Activated naive CD4-positive, alpha-beta T cell treated with anti-CD3 and anti-CD28 coated beads, Interleukin-2, amount 10 ng/mL, durations not matched to agents 7 days and 5 days (primary cell): ENCODE results near the gene YBX1.
"Not testable (repeated sequence)": the region's sequence is repeated elsewhere in the genome, so short reads cannot be mapped to it uniquely, and the experiment has no call there.

Experiments
- CTCF ChIA-PET: fragments of 350-600 bp; sonication (Branson Sonifier 250); formaldehyde crosslinking; loops from one replicate; lab custom pipeline; 2021; ENCODE audit warnings: antibody characterized with exemption; lab: Charles Lee
- DNase-seq: peaks from one replicate; pipeline ENCODE4 v3.0.0-alpha.2; 2020
- H3K27ac Mint-ChIP-seq: one replicate; pipeline ENCODE4 v1.8.0; 2021; ENCODE audit warnings: mild to moderate bottlenecking, moderate library complexity, mixed read lengths
- H3K27me3 Mint-ChIP-seq: one replicate; pipeline ENCODE4 v1.8.0; 2021; ENCODE audit warnings: mild to moderate bottlenecking, mixed read lengths
- H3K36me3 Mint-ChIP-seq: one replicate; pipeline ENCODE4 v1.8.0; 2021; ENCODE audit warnings: mixed read lengths
- H3K4me1 Mint-ChIP-seq: one replicate; pipeline ENCODE4 v1.8.0; 2021; ENCODE audit warnings: mixed read lengths
- H3K4me3 Mint-ChIP-seq: one replicate; pipeline ENCODE4 v1.8.0; 2021; ENCODE audit warnings: mild to moderate bottlenecking, moderate library complexity, mixed read lengths
- H3K9me3 Mint-ChIP-seq: one replicate; pipeline ENCODE4 v1.8.0; 2021; ENCODE audit warnings: mixed read lengths

Gene YBX1

DNA sequence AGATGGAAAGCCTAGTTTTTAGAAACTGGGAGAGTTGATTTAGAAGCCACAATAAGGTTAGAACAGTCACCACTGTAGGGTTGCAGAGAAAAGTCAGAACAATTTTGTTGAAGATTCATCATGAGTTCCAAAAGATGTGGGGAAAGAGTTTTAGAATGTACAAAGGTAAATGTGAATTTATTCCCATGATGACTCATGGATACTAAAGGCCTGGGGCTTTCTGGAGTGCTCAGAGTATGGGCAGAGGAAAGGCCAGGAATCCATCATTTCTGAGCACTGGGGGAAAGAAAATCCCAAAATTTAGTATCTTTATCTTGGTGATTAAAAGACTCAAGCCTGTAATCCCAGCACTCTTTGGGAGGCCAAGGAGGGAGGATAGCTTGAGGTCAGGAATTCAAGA lies 17.8 kb downstream of the YBX1 start:
- Mint-ChIP-seq H3K4me3 (no peak overlapping the region), H3K27me3 (no peaks in the 10 kb centered on the region), H3K27ac (no peak overlapping the region), H3K9me3 (no peaks in the 10 kb centered on the region), H3K36me3 (peaks cover 86% of the 10 kb centered on the region), H3K4me1 (peaks cover 4% of the 10 kb centered on the region)
- DNase-seq: no peak
- CTCF ChIA-PET: no interaction called here

DNA sequence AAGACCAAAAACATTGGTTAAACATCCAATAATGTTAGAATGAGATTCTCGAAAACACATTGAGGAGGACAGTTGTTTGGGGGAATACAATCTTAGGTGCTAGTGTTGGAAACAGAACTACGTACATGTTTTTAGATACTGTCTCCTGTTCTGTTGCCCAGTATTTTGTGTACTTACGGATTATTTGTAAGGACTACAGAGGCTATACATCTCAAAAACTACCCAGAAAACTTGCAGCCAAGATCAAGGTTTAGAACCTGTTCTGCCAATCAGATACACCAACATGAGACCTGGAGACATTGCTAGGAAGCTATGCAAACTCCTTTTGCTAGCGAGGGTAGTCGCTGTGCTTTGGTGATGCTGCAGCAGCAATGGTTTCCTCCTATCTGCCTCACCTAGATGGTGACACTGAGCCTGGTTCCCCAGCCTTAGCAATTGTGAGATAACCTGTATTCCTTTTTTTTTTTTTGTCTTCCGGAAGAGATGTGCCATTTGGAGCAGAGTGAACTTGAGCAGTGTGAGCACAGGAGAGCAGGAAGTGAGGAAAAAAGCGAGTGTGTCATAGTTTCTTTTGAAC lies 21.8 kb downstream of the YBX1 start:
- Mint-ChIP-seq H3K36me3 (peaks cover 81% of the 10 kb centered on the region), H3K9me3 (no peaks in the 10 kb centered on the region), H3K4me3 (no peak overlapping the region), H3K27me3 (no peaks in the 10 kb centered on the region), H3K4me1 (no peaks in the 10 kb centered on the region), H3K27ac (no peak overlapping the region)
- DNase-seq: no peak
- CTCF ChIA-PET: no interaction called here

DNA sequence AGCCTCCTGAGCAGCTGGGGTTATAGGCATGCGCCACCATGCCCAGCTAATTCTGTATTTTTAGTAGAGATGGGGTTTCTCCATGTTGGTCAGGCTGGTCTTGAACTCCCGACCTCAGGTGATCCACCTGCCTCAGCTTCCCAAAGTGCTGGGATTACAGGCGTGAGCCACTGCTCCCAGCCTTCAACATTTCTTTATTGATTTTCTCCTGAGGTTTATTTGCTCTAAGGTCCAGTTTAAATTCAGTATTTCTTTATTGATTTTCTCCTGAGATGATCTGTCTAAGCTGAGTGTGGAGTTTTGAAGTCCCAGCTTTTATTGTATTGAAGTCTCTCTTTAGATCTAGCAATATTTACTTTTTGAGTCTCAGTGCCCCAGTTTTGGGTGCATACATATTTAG lies 30.6 kb downstream of the YBX1 start:
- CTCF ChIA-PET, H3K27me3 Mint-ChIP-seq, H3K4me3 Mint-ChIP-seq: not testable (repeated sequence)

GRCh38 chr1:42713293-42713692 lies 31.1 kb downstream of the YBX1 start:
- H3K4me1 Mint-ChIP-seq: peaks cover 10% of the 10 kb centered on the region
- no peak overlapping the region for H3K27ac Mint-ChIP-seq
- H3K9me3 Mint-ChIP-seq: peaks cover 17% of the 10 kb centered on the region
- no peak for DNase-seq
- no peaks in the 10 kb centered on the region for H3K27me3 Mint-ChIP-seq
- no peak overlapping the region for H3K4me3 Mint-ChIP-seq
- CTCF ChIA-PET: no interaction called here
- H3K36me3 Mint-ChIP-seq: peaks cover 75% of the 10 kb centered on the region

More for the DNA sequence above, 30.6 kb downstream of the YBX1 start:
- H3K27ac Mint-ChIP-seq, DNase-seq, H3K4me1 Mint-ChIP-seq: not testable (repeated sequence)
- Mint-ChIP-seq H3K9me3 (peaks cover 17% of the 10 kb centered on the region), H3K36me3 (peaks cover 78% of the 10 kb centered on the region)

GRCh38 chr1:42714441-42714840 lies 32.2 kb downstream of the YBX1 start:
- peaks cover 68% of the 10 kb centered on the region for H3K36me3 Mint-ChIP-seq
- H3K4me3 Mint-ChIP-seq, DNase-seq, CTCF ChIA-PET, H3K27me3 Mint-ChIP-seq, H3K4me1 Mint-ChIP-seq, H3K27ac Mint-ChIP-seq: not testable (repeated sequence)
- H3K9me3 Mint-ChIP-seq: peaks cover 17% of the 10 kb centered on the region

GRCh38 chr1:42720868-42721267 lies 38.6 kb downstream of the YBX1 start:
- Mint-ChIP-seq H3K27ac (peak overlapping the region; percentile 26), H3K4me3 (no peak overlapping the region), H3K36me3 (peaks cover 16% of the 10 kb centered on the region), H3K9me3 (no peaks in the 10 kb centered on the region), H3K4me1 (no peaks in the 10 kb centered on the region), H3K27me3 (peaks cover 7% of the 10 kb centered on the region)
- CTCF ChIA-PET: no interaction called here
- DNase-seq: no peak

GRCh38 chr1:42721926-42722325 lies 39.7 kb downstream of the YBX1 start:
- Mint-ChIP-seq H3K27me3 (peaks cover 7% of the 10 kb centered on the region), H3K36me3 (peaks cover 9% of the 10 kb centered on the region), H3K27ac (no peak overlapping the region), H3K4me3 (no peak overlapping the region), H3K9me3 (no peaks in the 10 kb centered on the region), H3K4me1 (no peaks in the 10 kb centered on the region)
- CTCF ChIA-PET: no interaction called here
- no peak for DNase-seq

GRCh38 chr1:42722403-42722802 lies 40.2 kb downstream of the YBX1 start:
- CTCF ChIA-PET, H3K27ac Mint-ChIP-seq, H3K4me1 Mint-ChIP-seq, H3K4me3 Mint-ChIP-seq, DNase-seq, H3K36me3 Mint-ChIP-seq, H3K27me3 Mint-ChIP-seq, H3K9me3 Mint-ChIP-seq: not testable (repeated sequence)

DNA sequence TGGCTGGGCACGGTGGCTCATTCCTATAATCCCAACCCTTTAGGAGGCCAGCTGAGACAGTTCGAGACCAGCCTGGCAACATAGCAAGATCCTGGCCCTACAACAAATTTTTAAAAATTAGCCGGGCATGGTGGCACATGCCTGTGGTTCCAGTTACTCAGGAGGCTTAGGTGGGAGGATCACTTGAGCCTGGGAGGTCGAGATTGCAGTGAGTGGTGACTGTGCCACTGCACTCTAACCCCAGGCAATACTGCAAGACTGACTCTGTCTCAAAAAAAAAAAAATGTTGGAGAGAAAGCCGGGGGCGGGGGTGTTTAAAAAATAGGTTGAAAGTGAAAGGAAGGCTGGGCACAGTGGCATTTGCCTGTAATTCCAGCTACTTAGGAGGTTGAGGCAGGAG lies 41.3 kb downstream of the YBX1 start:
- Mint-ChIP-seq H3K4me1 (no peaks in the 10 kb centered on the region), H3K27me3 (peaks cover 7% of the 10 kb centered on the region), H3K9me3 (no peaks in the 10 kb centered on the region), H3K27ac (no peak overlapping the region), H3K4me3 (no peak overlapping the region), H3K36me3 (peaks cover under 1% of the 10 kb centered on the region)
- no peak for DNase-seq
- CTCF ChIA-PET: no interaction called here

DNA sequence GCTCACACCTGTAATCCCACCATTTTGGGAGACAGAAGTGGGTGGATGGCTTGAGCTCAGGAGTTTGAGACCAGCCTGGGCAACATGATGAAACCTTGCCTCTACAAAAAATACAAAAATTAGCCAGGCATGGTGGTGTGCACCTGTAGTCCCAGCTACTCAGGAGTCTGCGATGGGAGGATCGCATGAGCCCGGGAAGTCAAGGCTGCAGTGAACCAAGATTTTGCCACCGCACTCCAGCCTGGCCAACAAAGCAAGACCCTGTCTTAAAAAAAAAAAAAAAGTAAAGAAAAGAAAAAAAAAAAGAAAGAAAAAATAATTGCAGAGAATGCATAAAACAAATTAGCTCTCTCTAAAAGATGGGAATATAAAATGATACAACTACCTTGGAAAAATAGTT lies 43.6 kb downstream of the YBX1 start:
- H3K4me1 Mint-ChIP-seq, DNase-seq, H3K4me3 Mint-ChIP-seq, H3K27ac Mint-ChIP-seq, H3K9me3 Mint-ChIP-seq, H3K36me3 Mint-ChIP-seq, H3K27me3 Mint-ChIP-seq, CTCF ChIA-PET: not testable (repeated sequence)

GRCh38 chr1:42730002-42730401 lies 47.8 kb downstream of the YBX1 start:
- no peaks in the 10 kb centered on the region for H3K9me3 Mint-ChIP-seq
- CTCF ChIA-PET: interaction anchor here (0.8 to 1.4 kb wide), 3 partner anchors 60 to 386 kb away, joined by 3 to 5 read pairs (median 4); no protein-coding TSS in a partner anchor
- peaks cover 6% of the 10 kb centered on the region for H3K27me3 Mint-ChIP-seq
- no peaks in the 10 kb centered on the region for H3K36me3 Mint-ChIP-seq
- H3K4me1 Mint-ChIP-seq: no peaks in the 10 kb centered on the region
- no peak overlapping the region for H3K4me3 Mint-ChIP-seq
- DNase-seq: no peak
- no peak overlapping the region for H3K27ac Mint-ChIP-seq

GRCh38 chr1:42730988-42731387 lies 48.8 kb downstream of the YBX1 start:
- peaks cover 6% of the 10 kb centered on the region for H3K27me3 Mint-ChIP-seq
- H3K27ac Mint-ChIP-seq: no peak overlapping the region
- peak; percentile 43 for DNase-seq

GRCh38 chr1:42731585-42731984 lies 49.4 kb downstream of the YBX1 start:
- peaks cover 1% of the 10 kb centered on the region for H3K4me1 Mint-ChIP-seq
- CTCF ChIA-PET: interaction anchor here (1.4 kb wide), 1 partner anchor 342 kb away, joined by 4 read pairs; no protein-coding TSS in a partner anchor

More at GRCh38 chr1:42730988-42731387, 48.8 kb downstream of the YBX1 start:
- CTCF ChIA-PET: interaction anchor here (1.3 to 1.4 kb wide), 2 partner anchors 343 to 387 kb away, joined by 4 to 5 read pairs; no protein-coding TSS in a partner anchor
- no peak overlapping the region for H3K4me3 Mint-ChIP-seq
- H3K9me3 Mint-ChIP-seq: no peaks in the 10 kb centered on the region
- no peaks in the 10 kb centered on the region for H3K4me1 Mint-ChIP-seq
- no peaks in the 10 kb centered on the region for H3K36me3 Mint-ChIP-seq

DNA sequence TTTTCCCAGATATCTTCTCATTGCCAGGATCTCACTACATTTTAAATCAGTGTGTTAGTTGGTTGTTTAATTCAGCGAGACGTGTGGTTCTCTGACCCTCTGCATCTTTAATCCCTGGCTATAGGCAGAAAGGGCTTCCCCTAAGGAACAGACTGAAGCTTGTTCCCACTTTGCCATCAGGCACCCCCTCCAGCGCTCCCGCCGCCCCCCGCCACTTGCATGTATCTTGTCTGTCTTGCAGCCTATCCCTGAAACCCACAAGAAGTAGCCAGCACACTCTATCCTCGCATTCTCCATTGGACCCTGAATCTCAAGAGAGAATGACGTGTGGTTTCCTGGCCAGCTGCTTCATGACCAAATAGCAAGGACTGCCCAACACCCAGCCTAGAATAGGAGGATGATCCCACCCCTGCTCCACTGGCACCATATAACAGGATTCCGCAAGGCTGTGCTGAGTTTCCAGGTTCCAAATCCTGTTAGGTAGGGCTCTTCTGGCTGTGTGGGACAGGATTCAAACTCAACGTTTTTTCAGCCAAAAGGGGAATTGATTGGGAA lies 50.0 kb downstream of the YBX1 start:
- CTCF ChIA-PET: no interaction called here
- H3K27ac Mint-ChIP-seq: no peak overlapping the region

More at GRCh38 chr1:42731585-42731984, 49.4 kb downstream of the YBX1 start:
- Mint-ChIP-seq H3K27ac (no peak overlapping the region), H3K4me3 (no peak overlapping the region), H3K27me3 (peaks cover 6% of the 10 kb centered on the region), H3K9me3 (no peaks in the 10 kb centered on the region), H3K36me3 (no peaks in the 10 kb centered on the region)
- no peak for DNase-seq

More for the DNA sequence above, 50.0 kb downstream of the YBX1 start:
- no peaks in the 10 kb centered on the region for H3K36me3 Mint-ChIP-seq
- DNase-seq: no peak
- H3K9me3 Mint-ChIP-seq: no peaks in the 10 kb centered on the region
- no peak overlapping the region for H3K4me3 Mint-ChIP-seq
- H3K4me1 Mint-ChIP-seq: peaks cover 7% of the 10 kb centered on the region
- H3K27me3 Mint-ChIP-seq: peaks cover 6% of the 10 kb centered on the region
